ENCODE data around the gene DNAJC2.

Gene DNAJC2

GRCh38 chr7:103336761-103337160, 7.8 kb downstream of the DNAJC2 start:
- Histone ChIP-seq H3K9me2 (ENCODE audit: low read depth, low read length) (no peaks in the 10 kb centered on the region), H3F3A (ENCODE audit: insufficient read depth, low read length) (no peaks in the 10 kb centered on the region), H3K27ac (ENCODE audit: low read depth, low read length, poor library complexity, severe bottlenecking) (no peak overlapping the region), H3K4me3 (ENCODE audit: low read depth, low read length, poor library complexity, severe bottlenecking) (no peak overlapping the region), H3K4me2 (ENCODE audit: low read length) (no peak overlapping the region), H2AFZ (ENCODE audit: low read length) (no peak overlapping the region), H4K20me1 (ENCODE audit: insufficient read depth, low read length) (no peaks in the 10 kb centered on the region), H3K4me1 (ENCODE audit: insufficient read depth, low read length, severe bottlenecking) (no peaks in the 10 kb centered on the region), H3K9ac (ENCODE audit: low read length) (no peak overlapping the region), H3K36me3 (ENCODE audit: insufficient read depth, low read length) (peaks cover 90% of the 10 kb centered on the region), H3K9me3 (ENCODE audit: low read length) (no peaks in the 10 kb centered on the region), H3K79me2 (ENCODE audit: insufficient read depth, low read length) (peaks cover 27% of the 10 kb centered on the region), H3K27me3 (ENCODE audit: insufficient read depth, low read length) (no peaks in the 10 kb centered on the region)
- TF ChIP-seq CTCF (IDR thresholded peaks at IDR 0.05; ENCODE audit: low read length): no peak
- no peak for TF ChIP-seq EZH2 (IDR thresholded peaks at IDR 0.05; ENCODE audit: borderline replicate concordance, low read length)

GRCh38 chr7:103325744-103326143, 18.8 kb downstream of the DNAJC2 start:
- Histone ChIP-seq H3K27me3 (ENCODE audit: insufficient read depth, low read length) (no peaks in the 10 kb centered on the region), H2AFZ (ENCODE audit: low read length) (no peak overlapping the region), H3F3A (ENCODE audit: insufficient read depth, low read length) (0 out of 2 replicates have a peak, but pooled peaks cover 4% of the 10 kb centered on the region), H3K4me2 (ENCODE audit: low read length) (no peak overlapping the region), H3K27ac (ENCODE audit: low read depth, low read length, poor library complexity, severe bottlenecking) (no peak overlapping the region), H3K9me2 (ENCODE audit: low read depth, low read length) (no peaks in the 10 kb centered on the region), H3K36me3 (ENCODE audit: insufficient read depth, low read length) (peaks cover 83% of the 10 kb centered on the region), H3K4me1 (ENCODE audit: insufficient read depth, low read length, severe bottlenecking) (no peaks in the 10 kb centered on the region), H3K79me2 (ENCODE audit: insufficient read depth, low read length) (peaks cover 13% of the 10 kb centered on the region), H3K9me3 (ENCODE audit: low read length) (no peaks in the 10 kb centered on the region), H3K4me3 (ENCODE audit: low read depth, low read length, poor library complexity, severe bottlenecking) (no peak overlapping the region), H4K20me1 (ENCODE audit: insufficient read depth, low read length) (no peaks in the 10 kb centered on the region; the same call in 1 of the 2 replicates), H3K9ac (ENCODE audit: low read length) (no peak overlapping the region)
- TF ChIP-seq CTCF (IDR thresholded peaks at IDR 0.05; ENCODE audit: low read length): no peak
- TF ChIP-seq EZH2 (IDR thresholded peaks at IDR 0.05; ENCODE audit: borderline replicate concordance, low read length): no peak

- no peak overlapping the region for H3K27ac ChIP-seq (ENCODE audit: low read depth, low read length, poor library complexity, severe bottlenecking)
- no peak overlapping the region for H3K4me2 ChIP-seq (ENCODE audit: low read length)
- no peak overlapping the region for H2AFZ ChIP-seq (ENCODE audit: low read length)
- no peak overlapping the region for H3K9ac ChIP-seq (ENCODE audit: low read length)
- H3K9me2 ChIP-seq (ENCODE audit: low read depth, low read length): no peaks in the 10 kb centered on the region
- TF ChIP-seq CTCF (IDR thresholded peaks at IDR 0.05; ENCODE audit: low read length) (no peak), EZH2 (IDR thresholded peaks at IDR 0.05; ENCODE audit: borderline replicate concordance, low read length) (no peak)
- no peaks in the 10 kb centered on the region for H3K27me3 ChIP-seq (ENCODE audit: insufficient read depth, low read length)
- H3K4me1 ChIP-seq (ENCODE audit: insufficient read depth, low read length, severe bottlenecking): no peaks in the 10 kb centered on the region
- H3K79me2 ChIP-seq (ENCODE audit: insufficient read depth, low read length): no peaks in the 10 kb centered on the region
- no peak overlapping the region for H3K4me3 ChIP-seq (ENCODE audit: low read depth, low read length, poor library complexity, severe bottlenecking)
- H4K20me1 ChIP-seq (ENCODE audit: insufficient read depth, low read length): no peaks in the 10 kb centered on the region
- 0 out of 2 replicates have a peak, but pooled peaks cover 5% of the 10 kb centered on the region for H3F3A ChIP-seq (ENCODE audit: insufficient read depth, low read length)
- H3K9me3 ChIP-seq (ENCODE audit: low read length): no peaks in the 10 kb centered on the region
- H3K36me3 ChIP-seq (ENCODE audit: insufficient read depth, low read length): peaks cover 96% of the 10 kb centered on the region
Measured at GRCh38 chr7:103317009-103317408, 27.6 kb downstream of the DNAJC2 start.
